HEK293 (cell line): Measurements from ENCODE around the gene DRC3.

ENCODE experiments used
- HOXC10 ChIP-seq: sonication (generic); formaldehyde crosslinking; IDR thresholded peaks from 2 replicates; pipeline ENCODE4 v1.8.1; 2023; ENCODE audit warnings: mild to moderate bottlenecking, missing genetic modification reagents
- RBAK ChIP-seq: fragments of 450-650 bp; formaldehyde crosslinking; IDR thresholded peaks from 2 replicates; pipeline ENCODE4 v1.5.1; 2016; ENCODE audit warnings: missing biosample characterization, missing genetic modification characterization
- ZNF114 ChIP-seq: fragments of 450-650 bp; formaldehyde crosslinking; IDR thresholded peaks from 2 replicates; pipeline ENCODE4 v1.5.0; 2017; ENCODE audit warnings: missing biosample characterization, missing genetic modification characterization
- ZNF24 ChIP-seq: fragments of 450-650 bp; formaldehyde crosslinking; IDR thresholded peaks from 2 replicates; pipeline ENCODE4 v1.5.1; 2016; ENCODE audit warnings: missing biosample characterization, missing genetic modification characterization
- ZNF274 ChIP-seq, 2 experiments: fragments of 200-500 bp in 1 of 2; fragments of 450-650 bp in 1 of 2; sonication (Bioruptor generic) in 1 of 2; formaldehyde crosslinking in 1 of 2; IDR thresholded peaks; 2 replicates each; pipeline versions ENCODE4 v1.5.1 to v1.6.1; 2014 to 2016; ENCODE audit warnings: borderline replicate concordance in 1 of 2, inconsistent platforms in 1 of 2, low read length in 1 of 2, missing biosample characterization in 1 of 2, missing genetic modification characterization in 1 of 2
- ZNF76 ChIP-seq: fragments of 450-650 bp; formaldehyde crosslinking; IDR thresholded peaks from 2 replicates; pipeline ENCODE4; 2016; ENCODE audit warnings: low read depth, missing biosample characterization, missing genetic modification characterization, borderline replicate concordance
- ZNF777 ChIP-seq: fragments of 450-650 bp; formaldehyde crosslinking; IDR thresholded peaks from 2 replicates; pipeline ENCODE4 v1.5.1; 2017; ENCODE audit warnings: missing biosample characterization, missing genetic modification characterization, borderline replicate concordance
- ZNF792 ChIP-seq: fragments of 450-650 bp; formaldehyde crosslinking; IDR thresholded peaks from 2 replicates; pipeline ENCODE4 v1.5.1; 2016; ENCODE audit warnings: missing biosample characterization, missing genetic modification characterization
- TF ChIP-seq, protein P1 (sequence below): fragments of 450-650 bp; formaldehyde crosslinking; IDR thresholded peaks from 2 replicates; pipeline ENCODE4 v1.5.1; 2016; ENCODE audit warnings: missing biosample characterization, missing genetic modification characterization

DNA sequence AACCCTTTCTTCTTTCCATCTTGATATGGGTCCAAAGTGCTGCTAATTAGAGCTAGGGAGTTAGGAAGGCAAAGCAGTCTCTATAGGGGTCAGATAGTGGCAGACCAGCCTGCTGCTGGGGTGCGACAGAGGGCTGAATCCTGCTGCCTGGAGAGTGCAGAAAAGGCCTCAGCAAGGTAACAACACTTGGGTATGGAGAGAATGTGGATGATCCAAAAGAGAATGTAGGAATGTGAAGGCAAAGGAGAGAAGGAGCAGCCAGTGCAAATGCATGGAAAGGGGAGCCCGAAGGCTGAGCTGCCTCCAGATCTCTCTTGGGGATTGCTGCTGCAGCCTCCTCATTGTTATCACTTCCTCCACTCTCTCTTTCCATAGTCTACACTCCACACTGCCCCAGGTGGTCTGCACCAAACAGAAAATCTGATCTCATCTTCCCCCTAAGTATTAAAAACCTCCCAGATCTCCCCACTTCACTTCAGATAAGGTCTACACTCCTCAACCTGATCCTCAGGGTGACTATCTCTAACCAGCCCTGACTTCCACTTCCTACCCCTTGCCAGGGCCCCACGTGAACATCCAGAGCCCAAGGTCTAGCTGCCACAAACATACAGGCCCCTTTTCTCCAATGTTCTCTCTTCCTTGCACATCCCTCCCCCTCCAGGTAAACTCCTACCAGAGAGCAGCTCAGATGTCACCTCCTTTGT is 29.2 kb upstream of the DRC3 start:
- no peak for TF ChIP-seq ZNF114 (tag by site-specific recombination)
- no peak for TF ChIP-seq ZNF792 (tag by site-specific recombination)
- TF ChIP-seq, protein P1, sequence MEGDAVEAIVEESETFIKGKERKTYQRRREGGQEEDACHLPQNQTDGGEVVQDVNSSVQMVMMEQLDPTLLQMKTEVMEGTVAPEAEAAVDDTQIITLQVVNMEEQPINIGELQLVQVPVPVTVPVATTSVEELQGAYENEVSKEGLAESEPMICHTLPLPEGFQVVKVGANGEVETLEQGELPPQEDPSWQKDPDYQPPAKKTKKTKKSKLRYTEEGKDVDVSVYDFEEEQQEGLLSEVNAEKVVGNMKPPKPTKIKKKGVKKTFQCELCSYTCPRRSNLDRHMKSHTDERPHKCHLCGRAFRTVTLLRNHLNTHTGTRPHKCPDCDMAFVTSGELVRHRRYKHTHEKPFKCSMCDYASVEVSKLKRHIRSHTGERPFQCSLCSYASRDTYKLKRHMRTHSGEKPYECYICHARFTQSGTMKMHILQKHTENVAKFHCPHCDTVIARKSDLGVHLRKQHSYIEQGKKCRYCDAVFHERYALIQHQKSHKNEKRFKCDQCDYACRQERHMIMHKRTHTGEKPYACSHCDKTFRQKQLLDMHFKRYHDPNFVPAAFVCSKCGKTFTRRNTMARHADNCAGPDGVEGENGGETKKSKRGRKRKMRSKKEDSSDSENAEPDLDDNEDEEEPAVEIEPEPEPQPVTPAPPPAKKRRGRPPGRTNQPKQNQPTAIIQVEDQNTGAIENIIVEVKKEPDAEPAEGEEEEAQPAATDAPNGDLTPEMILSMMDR: no peak; the same call in 1 of the 2 replicates
- TF ChIP-seq ZNF777 (tag by site-specific recombination): no peak
- TF ChIP-seq ZNF274 (IDR thresholded peaks at IDR 0.05; ENCODE audit: low read length): no peak
- no peak for TF ChIP-seq ZNF274 (tag by site-specific recombination; IDR thresholded peaks at IDR 0.05; ENCODE audit: borderline replicate concordance)
- TF ChIP-seq HOXC10 (CRISPR knock-in tag): no peak
- TF ChIP-seq ZNF76: no peak
- TF ChIP-seq ZNF24: no peak
- TF ChIP-seq RBAK (tag by site-specific recombination): no peak
